NK-92 (cell line): ENCODE data around the gene TMEM242.

Experiments
- DNase-seq: peaks from one replicate; lab custom pipeline; 2025; ENCODE audit not compliant: unreplicated experiment; lab: John Stamatoyannopoulos, UW

The TMEM242 gene

DNA sequence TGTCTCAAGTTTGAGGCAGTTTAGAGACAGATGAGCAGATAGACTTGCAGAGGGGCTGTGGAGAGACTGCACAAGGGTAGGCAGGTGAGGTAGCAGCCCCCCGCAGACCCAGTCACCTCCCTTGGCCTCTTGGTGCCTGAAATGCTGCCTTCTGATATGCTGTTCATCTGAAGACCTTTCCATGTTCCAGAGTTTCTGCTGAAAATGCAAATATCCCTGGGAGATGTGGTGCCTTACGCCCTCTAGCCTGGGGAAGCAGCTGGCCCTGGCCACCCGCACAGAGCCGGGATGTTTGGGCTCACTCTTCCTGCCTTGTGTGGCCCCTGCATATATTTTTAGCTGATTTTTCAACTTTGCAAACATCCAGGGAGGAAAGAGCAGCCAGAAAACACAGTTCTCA lies 51.4 kb downstream of the TMEM242 start:
- DNase-seq = no peak

DNA sequence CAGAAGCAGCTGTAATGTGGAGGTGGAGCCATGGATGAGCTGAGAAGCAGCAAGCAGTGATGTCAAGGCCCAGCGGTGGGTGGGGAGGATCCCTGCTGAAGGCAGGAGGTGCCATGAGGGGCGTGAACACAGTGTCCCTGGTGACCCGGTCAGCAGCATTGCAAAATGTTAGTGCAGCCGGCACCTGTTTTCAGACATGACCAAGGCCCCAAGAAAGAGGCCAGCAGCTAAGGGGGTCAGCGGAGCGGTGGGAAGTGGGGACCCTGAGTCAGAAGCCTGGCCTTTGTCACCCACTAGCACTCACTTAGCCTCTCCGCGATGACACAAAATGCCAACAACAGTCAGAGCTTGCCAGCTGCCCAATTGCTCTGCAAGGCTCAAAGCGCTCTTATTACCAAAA lies 51.9 kb downstream of the TMEM242 start:
- no peak for DNase-seq

DNA sequence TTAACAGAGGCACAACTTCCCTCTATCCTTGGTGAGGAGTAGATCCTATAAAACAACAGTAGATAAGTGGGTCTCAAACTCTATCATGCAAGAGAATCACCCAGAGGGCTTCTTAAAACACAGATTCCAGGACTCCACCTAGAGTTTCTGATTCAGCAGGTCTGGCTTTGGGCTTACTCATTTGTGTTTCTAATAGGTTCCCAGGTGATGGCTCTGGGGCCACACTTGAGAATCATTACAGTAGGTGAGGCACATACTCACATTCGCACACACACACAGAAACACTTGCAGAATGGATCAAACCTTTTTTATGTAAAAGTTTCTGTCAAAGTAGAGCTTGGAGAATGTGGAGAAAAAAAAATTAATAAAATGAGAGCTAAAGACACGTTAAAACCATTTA lies 52.4 kb downstream of the TMEM242 start:
- no peak for DNase-seq

DNA sequence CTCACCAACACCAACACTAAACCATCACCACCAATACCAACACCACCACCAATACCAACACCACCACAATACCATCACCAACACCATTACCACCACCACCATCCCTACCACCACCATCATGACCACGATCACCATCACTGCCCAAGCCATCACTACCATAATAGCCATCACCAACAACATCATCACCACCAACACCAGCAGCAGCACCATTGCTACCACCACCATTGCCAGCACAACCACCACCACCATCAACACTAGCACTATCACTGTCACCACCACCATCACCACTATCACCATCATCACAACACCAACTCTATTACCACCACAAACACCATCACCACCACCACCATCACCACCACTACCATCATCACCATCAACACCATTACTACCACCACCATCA lies 53.0 kb downstream of the TMEM242 start:
- DNase-seq = no peak

DNA sequence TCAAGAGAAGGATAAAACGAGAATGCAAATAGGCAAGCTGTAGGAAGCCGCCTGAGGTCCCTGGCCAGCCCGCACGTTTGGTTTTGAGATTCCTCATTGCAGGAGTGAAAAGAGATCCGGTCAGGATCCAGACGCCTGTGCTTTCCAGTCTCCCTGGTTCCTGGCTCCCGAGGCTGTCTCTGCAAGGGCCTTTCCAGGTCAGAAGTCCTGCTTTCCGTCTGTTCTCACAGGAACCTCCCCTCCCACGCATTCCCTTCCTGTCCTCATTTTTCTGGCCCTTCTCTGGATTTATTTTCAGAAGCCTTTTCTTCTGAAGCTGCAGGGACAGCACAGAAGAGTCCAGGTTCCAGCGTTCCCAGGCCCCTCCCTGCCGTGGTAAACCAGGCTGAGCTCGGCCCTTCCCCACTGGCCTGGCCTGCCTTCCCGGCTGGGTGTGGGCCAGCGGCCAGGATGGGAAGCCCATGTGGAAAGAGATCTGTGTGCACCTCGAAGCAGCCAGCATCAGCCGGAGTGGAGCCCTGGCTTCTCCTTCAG lies 54.0 kb downstream of the TMEM242 start:
- DNase-seq = no peak

DNA sequence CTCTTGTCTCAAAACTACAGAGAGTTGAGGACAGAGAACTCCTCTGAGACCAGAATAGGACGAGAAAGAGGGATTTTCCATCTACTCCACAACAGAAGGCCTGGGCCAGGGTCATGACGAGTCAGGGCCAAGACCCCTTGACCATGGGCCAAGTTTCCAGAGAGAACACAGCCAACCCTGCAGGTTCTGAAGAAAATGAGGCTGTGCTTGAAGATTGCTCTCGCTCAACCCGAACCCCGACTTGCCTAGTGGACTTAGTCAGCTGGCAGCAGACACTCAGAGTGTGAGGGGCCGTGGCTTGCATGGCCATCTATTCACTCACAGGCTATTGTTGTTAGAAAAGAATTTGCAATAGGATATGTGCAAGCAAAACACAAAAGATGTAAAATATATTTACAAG lies 54.5 kb downstream of the TMEM242 start:
- no peak for DNase-seq

DNA sequence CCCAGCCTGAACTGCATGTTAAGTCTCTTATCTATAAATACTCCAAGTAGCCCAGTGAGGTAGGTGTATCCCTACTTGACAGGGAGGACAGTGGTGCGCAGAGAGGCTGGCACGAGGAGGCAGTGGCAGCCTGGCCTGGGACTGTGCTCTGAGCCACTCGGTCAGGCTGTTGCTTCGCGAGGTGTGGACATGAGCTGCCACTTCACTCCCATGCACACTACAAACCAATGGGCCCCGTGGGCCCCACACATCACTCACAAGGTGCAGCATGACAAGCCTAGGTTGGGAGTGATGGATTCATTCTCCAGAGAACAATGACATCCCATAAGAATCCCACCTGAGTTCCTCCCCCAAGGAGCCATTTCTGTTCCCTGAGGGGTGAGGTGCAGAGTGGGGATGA lies 54.9 kb downstream of the TMEM242 start:
- no peak for DNase-seq

DNA sequence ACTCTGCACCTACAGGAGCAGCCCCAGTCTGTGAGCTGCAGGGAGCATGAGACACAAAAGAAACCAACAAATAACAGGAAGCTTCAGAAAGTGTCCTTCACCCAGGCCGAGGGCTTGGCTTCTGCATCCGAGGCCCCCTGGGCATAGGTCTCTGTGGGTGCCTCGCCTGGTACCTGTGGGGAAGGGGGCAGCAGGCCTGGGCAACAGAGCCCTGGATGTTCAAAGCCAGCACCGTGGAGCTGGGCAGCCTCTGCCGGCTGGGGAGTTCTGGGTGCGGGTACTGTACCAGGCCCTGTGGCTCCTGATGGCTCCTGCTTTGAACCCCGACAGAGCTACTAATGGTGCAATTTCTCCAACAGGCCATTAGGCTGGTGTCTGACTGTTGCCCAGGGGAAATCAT lies 55.7 kb downstream of the TMEM242 start:
- no peak for DNase-seq

DNA sequence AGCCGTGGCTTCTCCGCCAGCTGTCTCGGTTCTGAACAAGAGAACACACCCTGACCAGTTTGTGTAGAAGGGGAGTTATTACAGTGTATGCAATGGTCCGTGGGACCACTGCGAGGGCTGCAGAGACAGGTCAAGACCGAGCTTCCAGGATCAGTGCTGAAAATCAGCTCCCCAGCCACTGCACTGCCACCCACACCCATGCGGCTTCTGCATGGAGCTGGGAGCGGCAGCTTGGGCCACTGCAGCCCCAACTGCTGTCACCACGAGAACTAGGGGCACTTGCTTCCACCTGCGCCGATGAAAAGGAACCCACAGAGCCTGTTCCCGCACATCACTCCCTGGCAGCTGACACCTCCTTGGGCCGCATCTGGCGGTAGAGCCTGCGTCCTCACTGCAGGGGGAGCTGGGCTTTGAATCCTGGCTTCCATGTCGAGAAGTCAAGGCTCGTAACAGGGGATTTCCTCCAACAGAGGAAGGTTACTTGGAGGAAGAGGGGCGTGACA lies 56.2 kb downstream of the TMEM242 start:
- no peak for DNase-seq

DNA sequence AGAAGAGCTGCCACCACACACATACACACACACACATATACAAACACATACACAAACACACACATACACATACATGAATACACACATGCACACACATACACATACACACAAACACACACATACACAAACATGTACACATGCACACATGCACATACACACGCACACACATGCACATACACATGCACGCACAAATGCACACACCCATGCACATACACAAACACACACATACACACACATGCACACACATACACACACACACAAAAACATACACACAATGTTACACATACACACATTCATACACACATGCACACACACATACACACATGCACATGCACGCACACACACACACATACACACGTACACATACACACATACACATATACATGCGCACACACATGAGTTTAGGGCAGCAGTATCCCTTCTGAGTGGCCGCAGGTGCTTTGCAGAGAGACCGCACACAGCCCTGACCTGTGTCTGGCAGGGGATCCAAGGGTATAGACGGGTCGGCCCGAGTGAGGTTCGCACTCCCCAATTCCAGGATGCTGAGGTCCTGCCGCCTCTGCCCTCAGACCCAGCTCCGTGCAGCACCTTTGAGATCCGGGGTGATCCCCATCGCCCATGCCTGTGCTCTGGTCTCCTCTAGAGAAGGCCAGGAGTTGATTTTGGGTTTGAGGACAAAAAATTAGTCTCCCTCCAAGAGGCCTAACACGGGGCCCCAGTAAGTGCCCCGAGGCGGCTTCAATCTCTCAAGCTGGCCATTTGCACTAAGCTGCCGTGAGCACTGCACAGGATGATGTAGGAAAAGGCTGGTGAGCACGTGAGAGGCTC lies 56.8 kb downstream of the TMEM242 start:
- DNase-seq = no peak

DNA sequence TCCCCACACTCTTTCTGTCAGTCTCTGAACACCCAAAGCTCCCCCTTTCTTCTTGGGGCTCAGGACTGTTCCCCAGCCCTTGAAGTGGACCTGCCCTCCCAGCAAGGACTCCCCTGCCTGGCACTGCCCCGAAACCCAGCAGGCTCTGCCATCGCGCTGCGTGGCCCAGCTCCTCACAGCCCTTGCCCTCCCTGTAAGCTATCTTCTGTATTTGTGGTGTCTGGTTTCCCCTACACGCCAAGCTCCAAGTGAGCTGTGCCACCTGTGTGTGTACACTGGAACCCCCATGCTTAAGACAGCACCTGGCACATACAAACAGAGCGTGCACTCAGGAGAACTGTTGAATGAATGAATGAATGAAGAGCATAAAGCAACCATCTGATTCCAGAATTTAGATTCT lies 57.7 kb downstream of the TMEM242 start:
- no peak for DNase-seq

DNA sequence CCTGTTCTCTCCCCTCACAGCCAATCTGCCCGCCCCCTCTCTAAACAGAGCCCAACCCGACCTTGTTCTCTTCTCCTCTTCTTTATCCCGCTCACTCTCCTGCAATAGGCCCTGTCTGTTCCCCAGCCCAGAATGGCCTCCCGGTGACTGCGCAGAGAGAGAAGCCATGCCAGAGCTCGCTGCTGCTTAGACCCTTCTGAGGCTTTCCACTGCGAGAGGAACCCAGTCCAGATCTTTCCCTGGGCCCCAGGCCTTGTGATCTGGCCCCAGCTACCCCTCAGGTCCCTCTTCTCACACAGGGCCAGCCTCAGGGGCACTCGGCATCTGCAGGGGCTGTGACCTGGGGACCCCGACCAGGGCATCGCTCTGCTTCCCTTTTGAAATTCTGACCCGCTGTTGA lies 58.1 kb downstream of the TMEM242 start:
- no peak for DNase-seq

DNA sequence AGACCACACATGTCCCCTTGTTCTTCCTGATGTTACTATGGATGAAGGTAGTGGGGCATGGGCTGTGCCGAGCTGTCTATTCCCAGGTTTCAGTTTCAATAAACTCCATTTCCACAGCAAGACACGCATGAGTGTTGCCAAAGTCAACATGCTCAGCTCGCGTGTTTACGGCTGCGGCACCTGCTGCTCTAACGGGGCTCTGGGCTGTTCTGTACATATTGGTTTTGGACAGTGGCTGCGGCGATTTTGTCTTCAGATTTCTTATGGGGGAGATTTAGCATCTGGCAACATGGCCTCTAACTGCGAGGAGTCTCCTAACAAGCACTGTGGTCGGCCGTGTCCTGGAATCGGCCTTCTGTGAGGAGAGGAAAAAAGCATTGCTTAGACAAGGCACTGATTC lies 58.6 kb downstream of the TMEM242 start:
- no peak for DNase-seq

DNA sequence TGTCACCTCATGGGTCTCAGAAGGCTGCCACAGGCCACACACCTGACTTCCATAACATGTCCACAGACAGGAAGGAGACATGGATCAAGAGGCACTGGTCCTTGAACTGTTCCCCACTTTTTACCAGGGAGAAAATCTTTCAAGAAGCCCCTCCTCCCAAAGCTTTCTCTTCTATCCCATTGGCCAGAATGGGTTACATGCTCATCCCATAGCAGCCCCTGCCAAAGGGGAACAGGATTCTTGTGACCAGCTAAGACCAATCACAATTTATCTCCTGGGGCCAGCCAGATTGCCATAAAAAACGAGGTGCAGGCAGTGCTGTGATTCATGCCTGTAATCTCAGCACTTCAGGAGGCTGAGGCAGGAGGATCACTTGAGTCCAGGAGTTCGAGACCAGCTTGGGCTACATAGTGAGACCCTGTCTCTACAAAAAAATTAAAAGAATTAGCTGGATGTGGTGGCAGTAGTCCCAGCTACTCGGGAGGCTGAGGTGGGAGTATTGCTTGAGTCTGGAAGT lies 59.4 kb downstream of the TMEM242 start:
- no peak for DNase-seq

DNA sequence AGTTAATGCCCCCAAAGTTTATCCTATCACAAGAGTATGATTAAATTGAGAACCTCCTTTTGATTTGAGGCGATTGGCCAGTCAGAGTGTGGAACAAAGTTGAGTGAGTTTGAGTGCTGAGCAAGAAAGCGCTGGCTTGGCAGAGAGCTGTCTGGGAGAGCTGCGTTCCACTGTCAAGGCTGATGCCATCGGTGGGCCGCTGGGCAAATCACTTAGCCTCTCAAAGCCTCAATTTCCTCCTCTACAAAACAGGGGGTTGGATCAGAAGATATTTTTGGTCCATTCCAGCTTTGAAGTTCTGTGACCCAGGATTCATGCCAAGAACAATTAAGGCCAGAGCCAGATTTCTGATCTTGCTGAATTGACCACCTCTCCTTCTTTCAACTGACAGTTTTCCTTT lies 60.2 kb downstream of the TMEM242 start:
- no peak for DNase-seq

DNA sequence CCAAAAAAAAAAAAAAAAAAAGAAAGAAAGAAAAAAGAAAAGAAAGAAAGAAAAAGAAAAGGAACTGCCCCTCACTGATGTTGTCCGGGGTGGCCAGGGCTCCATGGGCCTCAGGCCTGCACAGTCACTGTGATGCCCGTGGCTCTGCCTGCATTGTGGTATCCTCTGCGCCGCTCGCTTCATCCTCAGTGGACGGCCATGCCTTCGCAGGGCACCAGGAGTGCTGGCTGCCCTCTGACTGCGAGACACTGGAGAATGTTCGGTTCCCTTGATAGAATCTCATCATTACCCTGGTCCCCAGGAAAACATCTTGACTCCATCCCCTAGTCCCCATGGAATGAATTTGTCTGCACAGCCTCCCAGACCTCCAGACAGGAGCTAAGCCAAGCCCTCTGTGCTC lies 61.7 kb downstream of the TMEM242 start:
- DNase-seq = no peak

DNA sequence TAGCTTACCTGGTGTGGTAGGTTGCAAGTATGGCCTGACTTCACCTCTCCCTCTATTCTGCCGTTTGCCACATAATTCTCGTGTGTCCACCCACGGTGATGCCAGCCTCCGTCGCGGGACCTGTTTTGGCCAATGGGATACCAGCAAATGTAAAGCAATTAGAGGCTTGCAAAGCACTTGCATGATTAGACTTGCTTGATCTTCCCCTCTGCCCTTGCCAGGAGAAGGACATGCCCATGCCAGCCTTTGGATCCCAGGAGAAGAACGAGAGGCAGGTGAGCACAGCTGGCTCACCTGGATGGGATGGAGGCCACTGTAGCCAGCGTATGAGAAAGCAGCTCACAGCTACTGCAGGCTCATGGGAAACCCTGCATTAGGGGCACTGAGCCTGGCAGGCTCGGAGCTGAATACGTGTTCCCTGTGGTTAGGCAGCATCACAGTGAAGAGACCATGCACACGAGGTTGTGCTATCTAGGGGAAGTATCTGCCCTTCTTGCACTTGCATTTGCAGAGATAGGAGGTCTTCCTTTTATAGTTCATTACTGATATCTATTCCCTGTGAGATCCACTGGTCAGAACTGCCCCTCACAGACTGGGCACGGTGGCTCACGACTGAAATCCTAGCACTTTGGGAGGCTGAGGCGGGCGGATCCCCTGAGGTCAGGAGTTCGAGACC lies 62.4 kb downstream of the TMEM242 start:
- DNase-seq = no peak

DNA sequence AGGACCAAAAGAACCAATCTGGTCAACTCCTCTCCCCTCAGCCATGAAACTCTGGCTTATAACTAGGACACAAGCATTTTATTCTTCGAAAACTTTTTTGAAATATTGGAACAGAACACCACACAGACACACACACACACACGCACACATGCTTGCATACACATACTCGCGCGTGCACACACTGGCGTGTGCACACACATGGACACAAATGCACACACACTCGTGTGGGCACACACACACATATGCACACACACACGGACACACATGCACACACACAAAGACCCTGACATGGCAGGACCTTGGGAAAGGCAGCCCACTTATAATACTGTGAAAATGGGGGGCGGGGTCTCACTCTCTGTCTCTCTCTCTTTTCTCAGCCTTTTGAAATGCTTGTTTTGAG lies 63.9 kb downstream of the TMEM242 start:
- DNase-seq = no peak

DNA sequence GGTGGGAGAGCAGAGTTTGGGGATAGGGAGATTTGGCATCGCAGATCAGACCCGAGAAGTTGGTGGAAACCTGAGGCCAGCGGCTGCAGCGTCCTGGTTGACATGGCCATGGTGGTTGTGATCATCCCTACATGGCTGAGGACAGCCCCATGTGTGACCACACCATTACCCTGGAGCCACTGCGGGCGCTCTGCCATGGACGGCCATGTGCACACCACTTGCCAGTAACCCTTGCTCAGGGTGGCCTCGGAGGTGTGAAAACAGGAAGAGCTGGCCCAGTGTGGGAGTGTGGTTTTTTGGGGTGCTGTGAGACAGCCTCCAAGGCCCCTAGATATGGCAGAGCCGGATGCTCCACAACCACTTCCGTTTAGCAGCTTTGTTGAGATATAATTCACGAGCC lies 64.4 kb downstream of the TMEM242 start:
- no peak for DNase-seq

DNA sequence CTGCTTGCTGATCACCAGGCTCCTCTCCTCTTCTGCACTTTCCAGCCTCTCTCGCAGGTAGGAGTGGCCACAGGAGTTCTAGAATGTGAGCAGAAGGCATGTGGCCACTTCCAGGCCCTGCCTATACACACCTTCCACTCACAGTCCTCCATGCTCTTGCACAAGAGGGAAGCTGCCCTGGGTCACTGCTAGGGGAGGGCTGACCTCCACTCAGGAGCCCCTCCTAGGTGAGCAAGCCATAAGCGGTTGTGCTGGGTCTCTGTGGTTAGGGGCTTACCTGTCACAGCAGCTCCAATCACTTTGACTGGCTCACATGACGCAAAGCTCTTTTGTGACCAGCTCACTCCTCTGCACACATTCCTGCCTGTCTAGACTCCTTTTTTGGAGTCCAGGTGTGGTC lies 68.2 kb downstream of the TMEM242 start:
- DNase-seq = no peak

DNA sequence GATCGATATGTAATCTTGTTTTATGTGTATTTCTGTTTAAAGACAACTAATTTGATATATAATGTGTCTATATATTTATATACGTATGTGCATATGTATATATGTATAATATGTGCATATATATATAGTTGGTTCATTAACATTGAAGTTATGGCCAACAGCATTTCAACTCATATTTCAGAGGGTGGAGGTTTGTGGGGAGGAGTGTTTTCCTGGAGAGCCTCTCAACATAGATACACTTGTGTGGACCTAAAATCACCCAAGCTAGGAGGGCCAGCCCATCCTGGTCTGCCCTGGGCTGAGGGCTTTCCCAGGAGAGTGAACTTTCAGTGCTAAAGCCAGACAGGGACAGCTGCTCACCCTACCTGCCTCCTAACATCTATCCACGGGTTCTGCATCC lies 68.8 kb downstream of the TMEM242 start:
- DNase-seq = no peak

DNA sequence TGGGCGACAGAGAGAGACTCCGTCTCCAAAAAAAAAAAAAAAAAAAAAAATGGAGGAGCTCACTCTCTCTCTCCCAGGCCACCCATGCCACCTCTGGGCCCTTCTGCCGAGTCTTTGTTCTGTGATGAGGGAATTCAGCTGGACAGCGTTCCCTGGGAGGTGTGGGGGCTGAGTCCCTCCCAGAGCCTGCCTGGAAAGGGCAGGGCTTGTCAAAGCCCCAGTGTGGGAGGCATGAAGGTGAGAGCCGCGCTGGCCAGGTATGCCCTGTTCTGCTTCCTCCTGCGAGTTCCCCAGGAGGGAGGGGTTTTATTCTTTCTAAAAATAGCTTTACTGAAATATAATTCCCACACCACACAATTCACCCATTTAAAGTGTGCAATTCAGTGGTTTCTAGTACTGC lies 69.6 kb downstream of the TMEM242 start:
- DNase-seq = no peak
